H1 (cell line): ENCODE data around the gene PABPC4L. TPM values are rescaled to one million over a fixed set of nuclear protein-coding genes. Genes with fewer than 3 reads are reported as not detected.

ENCODE experiments used
- CTCF ChIA-PET: fragments of 300-600 bp; sonication (Branson Sonifier 250); formaldehyde crosslinking; loops from one replicate; lab custom pipeline; 2021; ENCODE audit not compliant: partially characterized antibody; lab: Charles Lee
- POLR2A ChIA-PET: fragments of 300-600 bp; sonication (Branson Sonifier 250); formaldehyde crosslinking; loops from one replicate; lab custom pipeline; 2021; ENCODE audit warnings: inconsistent platforms; ENCODE audit not compliant: partially characterized antibody; lab: Charles Lee
- DNase-seq, 2 experiments: peaks; one replicate each; pipeline versions ENCODE4 v3.0.0 to v3.0.0-alpha.2; 2010 to 2022; ENCODE audit warnings: low spot score in 2 of 2, low read depth in 1 of 2, mixed read lengths in 1 of 2
- FAIRE-seq: peaks from 2 replicates; lab custom pipeline; 2011; peaks lifted over from hg19 to GRCh38; lab: Jason Lieb, UNC
- H2AFZ ChIP-seq: 2 replicates; pipeline ENCODE4 v1.8.1; 2012; ENCODE audit warnings: low read length, inconsistent platforms
- H2AK5ac ChIP-seq: 2 replicates; pipeline ENCODE4 v1.6.1; 2013; ENCODE audit warnings: low read depth, low read length
- H2BK120ac ChIP-seq: replicated peaks from 2 replicates; pipeline ENCODE3; 2013; ENCODE audit warnings: low read depth, low read length, inconsistent platforms
- H2BK12ac ChIP-seq: 2 replicates; pipeline ENCODE4 v1.6.1; 2013; ENCODE audit warnings: low read depth, low read length
- H2BK15ac ChIP-seq: 2 replicates; pipeline ENCODE4 v1.6.1; 2013; ENCODE audit warnings: low read length
- H2BK20ac ChIP-seq: 2 replicates; pipeline ENCODE4 v1.6.1; 2013; ENCODE audit warnings: low read length
- H2BK5ac ChIP-seq: 2 replicates; pipeline ENCODE4 v1.6.1; 2013; ENCODE audit warnings: low read depth, low read length
- H3K14ac ChIP-seq: 2 replicates; pipeline ENCODE4 v1.6.1; 2013; ENCODE audit warnings: inconsistent platforms; ENCODE audit not compliant: insufficient read length
- H3K18ac ChIP-seq: 2 replicates; pipeline ENCODE4 v1.6.1; 2013; ENCODE audit warnings: low read length; ENCODE audit errors: extremely low read depth
- H3K23ac ChIP-seq: 2 replicates; pipeline ENCODE4 v1.6.1; 2013; ENCODE audit warnings: inconsistent platforms; ENCODE audit not compliant: insufficient read length
- H3K23me2 ChIP-seq: 2 replicates; pipeline ENCODE4 v1.6.1; 2013; ENCODE audit warnings: low read depth, low read length
- H3K27ac ChIP-seq: 2 replicates; pipeline ENCODE4 v1.6.1; 2011; ENCODE audit warnings: low read depth, low read length, inconsistent platforms
- H3K27me3 ChIP-seq, 4 experiments: replicated peaks in 1 of 4; 1 replicate in 1 of 4; 2 replicates in 3 of 4; pipeline versions ENCODE4 v1.6.1 to v1.8.1; 2011 to 2013; ENCODE audit warnings: low read length in 3 of 4, mild to moderate bottlenecking in 3 of 4, inconsistent platforms in 2 of 4, mixed read lengths in 2 of 4, moderate library complexity in 1 of 4; ENCODE audit not compliant: control insufficient read depth in 3 of 4, insufficient read depth in 3 of 4; ENCODE audit errors: extremely low read depth in 1 of 4
- H3K36me3 ChIP-seq, 4 experiments: 2 replicates each; pipeline versions ENCODE4 v1.6.1 to v1.8.1; 2011 to 2013; ENCODE audit warnings: mild to moderate bottlenecking in 4 of 4, low read length in 3 of 4, moderate library complexity in 2 of 4, control low read depth in 1 of 4, inconsistent platforms in 1 of 4; ENCODE audit not compliant: insufficient read depth in 4 of 4, control insufficient read depth in 2 of 4
- H3K4ac ChIP-seq: replicated peaks from 2 replicates; pipeline ENCODE3; 2013; ENCODE audit warnings: low read length, low read depth, mixed read lengths, inconsistent platforms; ENCODE audit not compliant: insufficient read length
- H3K4me1 ChIP-seq, 4 experiments: replicated peaks in 1 of 4; 1 replicate in 1 of 4; 2 replicates in 3 of 4; pipeline versions ENCODE4 v1.6.1 to v1.8.1; 2011 to 2013; ENCODE audit warnings: low read length in 3 of 4, inconsistent platforms in 2 of 4, mixed read lengths in 1 of 4; ENCODE audit not compliant: insufficient read depth in 4 of 4, control insufficient read depth in 3 of 4
- H3K4me2 ChIP-seq, 2 experiments: 2 replicates each; pipeline versions ENCODE4 v1.6.1 to v1.8.1; 2011 to 2013; ENCODE audit warnings: low read depth in 2 of 2, low read length in 2 of 2, control low read depth in 1 of 2, inconsistent platforms in 1 of 2, mild to moderate bottlenecking in 1 of 2; ENCODE audit not compliant: insufficient read depth in 1 of 2
- H3K4me3 ChIP-seq, 4 experiments: fragments of 200-600, 300-600 bp in 1 of 4; sonication (generic), shearing (Covaris generic), sonication (Bioruptor Twin) in 1 of 4; 2 replicates each; pipeline versions ENCODE4 v1.5.1 to v1.8.1; 2011 to 2016; ENCODE audit warnings: low read length in 4 of 4, low read depth in 3 of 4, control low read depth in 2 of 4, inconsistent platforms in 2 of 4, mild to moderate bottlenecking in 2 of 4, mixed read lengths in 1 of 4, moderate library complexity in 1 of 4; ENCODE audit not compliant: insufficient read depth in 2 of 4; ENCODE audit errors: extremely low read depth in 1 of 4
- H3K56ac ChIP-seq: replicated peaks from 2 replicates; pipeline ENCODE3; 2013; ENCODE audit warnings: low read depth, mild to moderate bottlenecking, mixed read lengths, low read length, inconsistent platforms; ENCODE audit not compliant: insufficient read length
- H3K79me1 ChIP-seq: 2 replicates; pipeline ENCODE4 v1.6.1; 2013; ENCODE audit warnings: low read depth, low read length, control low read depth
- H3K79me2 ChIP-seq, 2 experiments: 2 replicates each; pipeline versions ENCODE4 v1.6.1 to v1.8.1; 2012 to 2013; ENCODE audit warnings: low read length in 2 of 2, mild to moderate bottlenecking in 2 of 2, inconsistent platforms in 1 of 2; ENCODE audit not compliant: insufficient read depth in 2 of 2, control insufficient read depth in 1 of 2
- H3K9ac ChIP-seq, 4 experiments: replicated peaks in 1 of 4; 1 replicate in 1 of 4; 2 replicates in 3 of 4; pipeline versions ENCODE4 v1.6.1 to v1.8.1; 2011 to 2013; ENCODE audit warnings: low read depth in 3 of 4, low read length in 3 of 4, control low read depth in 2 of 4, mild to moderate bottlenecking in 2 of 4, moderate library complexity in 2 of 4, inconsistent platforms in 1 of 4; ENCODE audit errors: extremely low read depth in 1 of 4
- H3K9me3 ChIP-seq, 2 experiments: 2 replicates each; pipeline versions ENCODE4 v1.6.1 to v1.8.1; 2012 to 2013; ENCODE audit warnings: mild to moderate bottlenecking in 2 of 2, moderate library complexity in 2 of 2, control low read depth in 1 of 2, inconsistent platforms in 1 of 2, low read depth in 1 of 2, low read length in 1 of 2, mixed read lengths in 1 of 2; ENCODE audit not compliant: insufficient read depth in 2 of 2
- H4K20me1 ChIP-seq, 2 experiments: replicated peaks in 1 of 2; 2 replicates each; pipeline versions ENCODE3 to v1.8.1; 2011 to 2013; ENCODE audit warnings: inconsistent platforms in 2 of 2, low read length in 2 of 2, mild to moderate bottlenecking in 1 of 2; ENCODE audit not compliant: insufficient read depth in 2 of 2, control insufficient read depth in 1 of 2
- H4K5ac ChIP-seq: 2 replicates; pipeline ENCODE4 v1.6.1; 2013; ENCODE audit warnings: low read length, low read depth, mixed read lengths, inconsistent platforms; ENCODE audit not compliant: insufficient read length
- H4K8ac ChIP-seq: 2 replicates; pipeline ENCODE4 v1.8.0; 2013; ENCODE audit warnings: mild to moderate bottlenecking, moderate library complexity, low read length, inconsistent platforms; ENCODE audit not compliant: insufficient read depth; ENCODE audit errors: extremely low read depth
- H4K91ac ChIP-seq: replicated peaks from 2 replicates; pipeline ENCODE3; 2013; ENCODE audit warnings: low read length, mixed read lengths, inconsistent platforms; ENCODE audit not compliant: insufficient read length
- TAF1 ChIP-seq: IDR thresholded peaks from 2 replicates; pipeline ENCODE4 v1.6.1; 2011; ENCODE audit warnings: mild to moderate bottlenecking, low read depth, low read length
- WGBS, 2 experiments: shearing (Covaris generic) in 1 of 2; methylation state at CpG; one replicate each; pipeline versions ENCODE4 v1.1.6 to v1.1.7; 2013 to 2015; ENCODE audit warnings: low lambda C conversion rate in 2 of 2, mixed read lengths in 2 of 2, inconsistent platforms in 1 of 2, low coverage in 1 of 2, missing lambda C conversion rate in 1 of 2; ENCODE audit not compliant: insufficient replicate concordance in 2 of 2, insufficient coverage in 1 of 2, insufficient read length in 1 of 2; ENCODE audit errors: extremely low coverage in 1 of 2, missing lambda C conversion rate in 1 of 2; 5-methylcytosine and 5-hydroxymethylcytosine counted together
- polyA plus RNA-seq, 7 experiments: library from polyadenylated mRNA; depleted of rRNA in 3 of 7; stranded (reverse) in 5 of 7; unstranded in 2 of 7; fragments of >200 nt in 5 of 7; fragments of 200-250 nt in 2 of 7; gene quantifications; 1 replicate in 5 of 7; 2 replicates in 1 of 7; 4 replicates in 1 of 7; pipeline versions ENCODE4 v1.2.1 to v1.2.3, GENCODE V29; 2011 to 2013; ENCODE audit warnings: missing spikeins in 2 of 7, mixed read lengths in 2 of 7
- total RNA-seq: library from RNA; stranded (reverse); fragmentation: NEBNext Ultra II Directional; extraction: Animal tissue kit (Norgen Biotek cat#: 25700); gene quantifications from 2 replicates; pipeline ENCODE4 v1.2.1, GENCODE V29; 2021

The PABPC4L gene
- total and polyA plus RNA-seq, 2 of the 8 experiments (the other 6 are each of a cell fraction or from before 2014, with no cell fraction given), result 0.51 to 4.2 TPM

DNA sequence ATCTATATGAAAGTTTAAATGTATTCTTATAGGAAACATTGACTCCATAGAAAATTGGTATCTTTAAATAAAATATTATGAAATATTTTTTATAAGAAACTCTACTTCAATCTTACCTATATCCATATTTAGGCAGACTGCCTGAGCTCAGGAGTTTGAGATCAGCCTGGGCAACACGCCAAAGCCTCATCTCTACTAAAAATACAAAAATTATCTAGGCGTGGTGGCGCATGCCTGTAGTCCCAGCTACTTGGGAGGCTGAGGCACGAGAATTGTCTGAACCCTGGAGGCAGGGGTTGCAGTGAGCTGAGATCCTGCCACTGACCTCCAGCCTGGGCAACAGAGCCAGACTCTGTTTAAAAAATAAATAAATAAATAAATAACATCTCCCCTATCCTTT, 47.5 kb downstream of the PABPC4L start:
- Histone ChIP-seq H4K91ac (no peak overlapping the region), H3K4ac (no peak overlapping the region), H3K79me1 (no peaks in the 10 kb centered on the region), H3K4me1 (no peaks in the 10 kb centered on the region), H3K4me2 (no peak overlapping the region), H3K27me3 (no peaks in the 10 kb centered on the region), H3K9me3 (no peaks in the 10 kb centered on the region), H3K27ac (no peak overlapping the region), H2BK120ac (no peak overlapping the region), H3K56ac (no peak overlapping the region), H3K36me3 (no peaks in the 10 kb centered on the region), H3K23ac (no peak overlapping the region), H3K18ac (no peak overlapping the region), H2AK5ac (no peak overlapping the region), H2BK12ac (no peak overlapping the region), H3K4me3 (no peak overlapping the region), H3K14ac (no peak overlapping the region), H2AFZ (no peak overlapping the region), H3K23me2 (no peaks in the 10 kb centered on the region; the same call in 1 of the 2 replicates), H2BK20ac (no peak overlapping the region), H4K20me1 (no peaks in the 10 kb centered on the region), H4K8ac (no peak overlapping the region), H4K5ac (no peak overlapping the region)
- ChIA-PET POLR2A (no interaction called here), CTCF (interaction anchor here (0.5 to 0.6 kb wide), 2 partner anchors 588 to 976 kb away, joined by 3 read pairs; no protein-coding TSS in a partner anchor)
- DNase-seq, result no peak
- TF ChIP-seq TAF1, result no peak
- TF ChIP-seq, all 59 proteins: peak for 0
- WGBS, 2 experiments, result 93% methylated on average over 4 of the region's 4 CpGs; no CpG with 5 or more reads in 1 of the 2 experiments
- H2BK15ac ChIP-seq, result no peak overlapping the region
- H3K9ac ChIP-seq, result no peak overlapping the region
- no peak for FAIRE-seq
- no peak overlapping the region for H2BK5ac ChIP-seq
- no peaks in the 10 kb centered on the region for H3K79me2 ChIP-seq
